OCI-LY7 (cell line): ENCODE data around the gene LEFTY2.

Experiments used
- CTCF ChIP-seq: fragments of 200-600 bp; sonication (generic); conservative IDR thresholded peaks from 2 replicates; pipeline ENCODE4 v1.5.1; 2014; ENCODE audit warnings: mild to moderate bottlenecking, antibody characterized with exemption, low read length, moderate library complexity, mixed read lengths
- EZH2phosphoT487 ChIP-seq: fragments of 200-600 bp; sonication (generic); IDR thresholded peaks from 2 replicates; pipeline ENCODE4 v1.6.1; 2018; ENCODE audit warnings: low read depth, borderline replicate concordance, mild to moderate bottlenecking, mixed run types, antibody characterized with exemption, low read length, moderate library complexity, mixed read lengths

GRCh38 chr1:225933072-225933471 lies 7.9 kb downstream of the LEFTY2 start:
- TF ChIP-seq CTCF (no peak), EZH2phosphoT487 (no peak)
